Activated CD8-positive, alpha-beta memory T cell treated with anti-CD3 and anti-CD28 coated beads for 48 hours (primary cell): ENCODE measurements around the gene F2.

Experiments
- DNase-seq, 3 experiments: peaks; one replicate each; pipeline ENCODE4 v3.0.0-alpha.2; 2020; ENCODE audit warnings: low read depth in 2 of 3, low spot score in 2 of 3

Gene F2

DNA sequence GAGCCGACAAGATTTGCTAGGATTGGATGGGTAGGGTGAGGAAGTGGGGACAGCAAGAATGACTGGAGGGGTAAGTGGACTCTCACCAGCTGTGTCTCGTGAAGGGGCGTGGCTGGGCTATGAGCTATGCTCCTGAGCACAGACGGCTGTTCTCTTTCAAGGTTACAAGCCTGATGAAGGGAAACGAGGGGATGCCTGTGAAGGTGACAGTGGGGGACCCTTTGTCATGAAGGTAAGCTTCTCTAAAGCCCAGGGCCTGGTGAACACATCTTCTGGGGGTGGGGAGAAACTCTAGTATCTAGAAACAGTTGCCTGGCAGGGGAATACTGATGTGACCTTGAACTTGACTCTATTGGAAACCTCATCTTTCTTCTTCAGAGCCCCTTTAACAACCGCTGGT is 19.9 kb downstream of the F2 start:
- DNase-seq: no peak

GRCh38 chr11:46741600-46742484 is 22.8 kb downstream of the F2 start:
- DNase-seq: no peak

DNA sequence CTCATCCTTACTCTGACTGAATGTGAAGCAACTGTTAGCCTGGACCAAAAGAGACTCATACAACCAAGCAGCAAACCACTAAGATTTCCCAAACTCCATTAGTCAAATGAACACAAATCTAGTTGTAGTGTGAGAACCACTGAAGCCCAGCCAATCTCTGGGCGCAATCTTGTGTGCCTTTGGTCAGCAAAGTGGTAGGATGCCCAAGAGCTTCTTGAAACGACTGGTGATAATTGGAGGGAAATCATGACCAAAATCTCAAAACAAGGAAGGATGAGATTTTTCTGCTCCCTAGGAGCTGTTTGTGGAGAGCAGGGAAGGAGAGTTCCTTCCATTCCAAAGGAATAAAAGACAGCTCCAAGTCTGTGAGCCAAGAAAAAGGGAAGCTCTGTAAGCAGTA is 24.0 kb downstream of the F2 start:
- no peak for DNase-seq

DNA sequence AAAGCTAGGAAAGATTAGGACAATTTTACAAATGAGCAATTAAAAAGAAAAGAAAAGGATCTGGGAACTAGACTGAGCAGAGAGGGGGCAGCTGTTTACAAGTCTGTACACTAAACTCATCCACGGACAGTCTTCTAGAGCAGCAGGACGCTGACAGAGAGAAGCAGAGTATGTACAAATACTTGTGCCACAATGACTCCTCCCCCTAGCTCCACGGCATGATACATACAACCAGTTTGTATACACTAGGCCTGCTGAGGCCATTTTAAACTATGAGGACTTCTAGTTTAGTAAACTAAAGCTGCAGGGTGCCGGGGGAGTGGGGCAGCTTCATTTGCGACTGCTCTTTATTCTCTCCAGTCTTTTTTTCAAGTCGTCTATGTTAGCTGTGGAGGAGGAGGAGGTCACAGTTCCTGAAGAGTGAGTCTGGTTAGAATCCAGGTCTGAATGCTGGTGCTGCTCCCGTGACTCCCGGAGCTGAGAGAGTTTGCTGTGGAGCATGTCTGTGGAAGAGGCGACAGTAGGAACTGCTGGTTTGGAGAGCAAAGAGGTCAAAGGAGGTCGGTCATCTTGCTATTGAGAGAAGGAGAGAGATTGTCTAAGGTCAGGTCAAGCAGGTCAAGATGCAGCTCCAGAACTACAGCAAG is 24.8 kb downstream of the F2 start:
- no peak for DNase-seq

GRCh38 chr11:46745328-46745727 is 26.3 kb downstream of the F2 start:
- DNase-seq: no peak

GRCh38 chr11:46745995-46746394 is 27.0 kb downstream of the F2 start:
- no peak for DNase-seq

GRCh38 chr11:46747150-46747549 is 28.1 kb downstream of the F2 start:
- DNase-seq: no peak

- DNase-seq: no peak
Observed at GRCh38 chr11:46755962-46756361, 36.9 kb downstream of the F2 start.

DNA sequence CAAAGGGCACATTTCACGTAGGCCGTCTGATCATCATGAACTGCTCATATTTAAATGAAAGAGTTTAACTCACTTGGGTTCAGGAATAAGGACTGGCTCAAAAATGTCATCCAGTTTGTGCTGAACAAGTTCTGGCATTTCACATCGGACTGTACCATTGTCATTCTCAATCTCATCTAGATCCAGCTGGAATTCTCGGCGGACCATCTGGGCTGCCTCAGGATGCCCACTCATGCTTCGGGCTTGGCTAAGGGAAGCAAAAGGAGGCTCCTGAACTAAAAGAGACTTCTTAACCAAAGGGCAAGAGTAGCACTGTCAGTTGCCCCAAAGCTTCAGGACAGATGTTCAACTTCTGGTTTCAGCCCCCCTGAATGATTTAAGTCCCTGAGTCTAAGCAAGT is 40.2 kb downstream of the F2 start:
- no peak for DNase-seq

DNA sequence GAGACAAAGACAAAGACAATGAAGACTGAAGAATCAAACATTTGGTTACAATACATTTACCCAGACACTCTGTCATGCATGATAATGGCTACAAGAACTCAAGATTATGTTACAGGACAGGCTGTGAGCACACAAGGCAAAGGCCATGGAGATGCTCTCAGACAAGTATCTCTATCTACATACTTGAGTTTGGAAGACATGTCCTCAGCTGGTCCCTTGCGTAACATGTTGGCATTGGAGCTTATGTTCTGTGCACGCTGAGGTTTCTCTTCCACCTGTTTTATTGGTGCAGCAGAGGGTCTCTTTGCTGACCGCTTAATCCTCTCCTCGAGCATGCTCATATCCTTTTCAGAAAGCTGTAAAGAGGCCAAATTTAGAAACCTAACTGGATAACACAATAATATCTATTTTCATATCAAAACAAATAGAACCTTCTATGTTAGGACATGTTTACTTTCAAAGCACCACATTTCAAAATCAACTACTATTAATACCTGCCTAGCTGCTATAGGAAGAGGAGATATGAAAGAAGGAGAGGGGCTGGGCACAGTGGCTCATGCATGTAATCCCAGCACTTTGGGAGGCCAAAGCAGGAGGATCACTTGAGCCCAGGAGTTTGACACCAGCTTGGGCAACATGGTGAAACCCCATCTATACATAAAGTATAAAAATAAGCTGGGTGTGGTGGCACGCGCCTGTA is 41.6 kb downstream of the F2 start:
- DNase-seq: no peak

DNA sequence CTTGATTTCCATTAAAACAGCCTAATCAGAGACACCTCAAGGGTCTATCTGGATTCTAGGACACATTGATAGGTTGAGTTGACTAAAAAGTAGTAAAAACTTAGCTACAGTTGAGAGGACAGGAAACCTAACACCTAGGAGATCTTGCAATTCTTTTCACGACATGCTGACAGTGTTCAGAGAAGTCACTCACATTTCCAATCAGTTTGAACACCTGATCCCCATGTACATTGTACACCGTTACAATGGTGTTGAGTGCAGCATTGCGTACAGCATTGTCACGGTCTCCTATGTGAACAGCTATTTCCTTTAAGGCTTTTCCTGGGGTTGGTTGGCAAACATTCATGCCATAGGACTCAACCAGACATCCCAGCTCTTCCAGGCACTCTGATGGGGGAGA is 42.8 kb downstream of the F2 start:
- DNase-seq: no peak

DNA sequence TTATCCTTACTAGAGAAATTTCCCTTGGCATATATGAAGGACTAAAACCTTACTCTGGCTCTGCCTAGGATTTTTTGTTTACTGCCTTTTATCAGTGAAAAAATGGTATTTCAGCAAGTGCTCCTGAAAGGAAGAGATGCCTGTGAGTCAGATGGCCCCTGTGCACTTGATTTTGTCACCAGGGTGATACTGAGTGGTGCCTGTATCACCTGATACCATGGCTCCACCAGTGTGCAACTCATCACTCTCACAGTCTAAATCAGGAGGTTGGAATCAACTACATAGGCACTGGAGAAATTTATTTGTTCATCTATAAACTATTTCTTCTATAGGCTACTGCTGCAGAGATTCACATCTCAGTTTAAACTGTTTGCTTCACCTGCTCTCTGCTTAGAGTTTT is 43.2 kb downstream of the F2 start:
- DNase-seq: no peak

GRCh38 chr11:46766656-46767055 is 47.6 kb downstream of the F2 start:
- DNase-seq: no peak

GRCh38 chr11:46769636-46770221 is 50.7 kb downstream of the F2 start:
- no peak for DNase-seq

GRCh38 chr11:46776878-46777277 is 57.9 kb downstream of the F2 start:
- no peak for DNase-seq

- DNase-seq: no peak
Observed at GRCh38 chr11:46778416-46778815, 59.4 kb downstream of the F2 start.
